ENCODE measurements around the gene BICD1. TPM values are rescaled to one million over a fixed set of nuclear protein-coding genes. Genes with fewer than 3 reads are reported as not detected.
A peak's percentile ranks its signal among the peaks of the same experiment; 100 is the strongest.

BICD1 gene
- total and polyA plus RNA-seq, 2 experiments from 2014 or later, result 59.3 to 83.6 TPM

- peak overlapping the region; percentile 38 for H3K4me3 Mint-ChIP-seq
- peak overlapping the region; percentile 94 for H3K27ac Mint-ChIP-seq
- Histone ChIP-seq H3K4me3 (no peak overlapping the region), H3F3A (replicated peaks; ENCODE audit: low read depth) (peaks cover 12% of the 10 kb centered on the region), H3K79me2 (replicated peaks; ENCODE audit: insufficient read depth) (peaks cover 93% of the 10 kb centered on the region), H4K20me1 (replicated peaks; ENCODE audit: insufficient read depth) (no peaks in the 10 kb centered on the region), H3K9me2 (ENCODE audit: insufficient read depth) (no peaks in the 10 kb centered on the region), H3K27ac (ENCODE audit: low read depth) (peak overlapping the region; percentile 74), H2AFZ (no peak overlapping the region), H3K4me1 (ENCODE audit: insufficient read depth) (peaks cover 60% of the 10 kb centered on the region), H3K27me3 (ENCODE audit: insufficient read depth) (no peaks in the 10 kb centered on the region), H3K4me2 (peak overlapping the region; percentile 15), H3K36me3 (ENCODE audit: insufficient read depth) (no peaks in the 10 kb centered on the region)
- no peaks in the 10 kb centered on the region for H3K9me3 Mint-ChIP-seq
- TF ChIP-seq JUNB (IDR thresholded peaks at IDR 0.05; ENCODE audit: unreplicated experiment), result no peak
- peak; percentile 98 for TF ChIP-seq ZNF462 (CRISPR knock-in tag; IDR thresholded peaks at IDR 0.05)
- no peak for TF ChIP-seq STAT1 (IDR thresholded peaks at IDR 0.05; ENCODE audit: unreplicated experiment)
- no peak for TF ChIP-seq ETS1 (IDR thresholded peaks at IDR 0.05)
- 0 out of 2 replicates have a peak, but pooled peaks have one; percentile 10 for TF ChIP-seq CREB1 (CRISPR knock-in tag; IDR thresholded peaks at IDR 0.05; ENCODE audit: low read depth)
- peak; percentile 89 for TF ChIP-seq NANOG (IDR thresholded peaks at IDR 0.05; ENCODE audit: borderline replicate concordance)
- peak; percentile 83 for DNase-seq (ENCODE audit: low spot score)
- peak; percentile 73 for ATAC-seq
- peaks cover under 1% of the 10 kb centered on the region for H3K27me3 Mint-ChIP-seq (ENCODE audit: insufficient read depth, low read depth, poor library complexity)
- peaks cover 52% of the 10 kb centered on the region for H3K4me1 Mint-ChIP-seq
- H3K36me3 Mint-ChIP-seq (ENCODE audit: low read depth), result peaks cover 4% of the 10 kb centered on the region; the same call in 1 of the 3 replicates
These were observed 13.8 kb downstream of the BICD1 start for GRCh38 chr12:32120419-32120818.
